Hepatocyte (in vitro differentiated cells): ENCODE measurements around the gene PTPRH. TPM values are rescaled to one million over a fixed set of nuclear protein-coding genes. Genes with fewer than 3 reads are reported as not detected.
A peak's percentile ranks its signal among the peaks of the same experiment; 100 is the strongest.

ENCODE experiments used
- DNase-seq: peaks from one replicate; pipeline ENCODE4 v3.0.0-alpha.2; 2016; ENCODE audit warnings: low spot score
- H2AFZ ChIP-seq: fragments of 200-600 bp; sonication (generic); 2 replicates; pipeline ENCODE4 v1.6.0; 2016; ENCODE audit warnings: antibody characterized with exemption, mild to moderate bottlenecking
- H3K27ac ChIP-seq: fragments of 200-600 bp; sonication (generic); 2 replicates; pipeline ENCODE4 v1.5.1; 2016; ENCODE audit warnings: mild to moderate bottlenecking
- H3K27me3 ChIP-seq: fragments of 200-600 bp; sonication (generic); 2 replicates; pipeline ENCODE4 v1.6.1; 2016
- H3K36me3 ChIP-seq: fragments of 200-600 bp; sonication (generic); replicated peaks from 2 replicates; pipeline ENCODE4 v1.5.1; 2016; ENCODE audit warnings: low read depth; ENCODE audit not compliant: insufficient read depth
- H3K4me1 ChIP-seq: fragments of 200-600 bp; sonication (generic); 2 replicates; pipeline ENCODE4 v1.5.1; 2016; ENCODE audit warnings: mild to moderate bottlenecking, moderate library complexity; ENCODE audit not compliant: insufficient read depth
- H3K4me2 ChIP-seq: fragments of 200-600 bp; sonication (generic); 2 replicates; pipeline ENCODE4 v1.6.0; 2016
- H3K4me3 ChIP-seq: fragments of 200-600 bp; sonication (generic); 2 replicates; pipeline ENCODE4 v1.5.1; 2016; ENCODE audit warnings: mild to moderate bottlenecking
- H3K79me2 ChIP-seq: fragments of 200-600 bp; sonication (generic); 2 replicates; pipeline ENCODE4 v1.6.0; 2017; ENCODE audit warnings: mild to moderate bottlenecking
- H3K9me2 ChIP-seq: fragments of 200-600 bp; sonication (generic); replicated peaks from 2 replicates; pipeline ENCODE4 v1.6.0; 2017; ENCODE audit warnings: mild to moderate bottlenecking; ENCODE audit not compliant: insufficient read depth
- H3K9me3 ChIP-seq: fragments of 200-600 bp; sonication (generic); 2 replicates; pipeline ENCODE4 v1.5.1; 2016; ENCODE audit warnings: low read depth, mild to moderate bottlenecking
- H4K20me1 ChIP-seq: fragments of 200-600 bp; sonication (generic); 2 replicates; pipeline ENCODE4 v1.6.0; 2016; ENCODE audit warnings: mild to moderate bottlenecking; ENCODE audit not compliant: insufficient read depth, poor library complexity, severe bottlenecking
- CTCF ChIP-seq: fragments of 200-600 bp; sonication (generic); IDR thresholded peaks from 2 replicates; pipeline ENCODE4 v1.5.1; 2016; ENCODE audit warnings: antibody characterized with exemption, mild to moderate bottlenecking; ENCODE audit not compliant: poor library complexity
- EZH2 ChIP-seq: fragments of 200-600 bp; sonication (generic); IDR thresholded peaks from 2 replicates; pipeline ENCODE4 v1.6.1; 2016; ENCODE audit warnings: antibody characterized with exemption, mild to moderate bottlenecking, borderline replicate concordance
- EZH2phosphoT487 ChIP-seq: fragments of 200-600 bp; sonication (generic); IDR thresholded peaks from one replicate; pipeline ENCODE4 v1.6.1; 2018; ENCODE audit warnings: antibody characterized with exemption, mild to moderate bottlenecking, low read depth, moderate library complexity; ENCODE audit not compliant: unreplicated experiment, severe bottlenecking
- WGBS: methylation state at CpG from one replicate; pipeline ENCODE4 v1.1.6; 2016; ENCODE audit warnings: low lambda C conversion rate; ENCODE audit errors: missing lambda C conversion rate; 5-methylcytosine and 5-hydroxymethylcytosine counted together
- polyA plus RNA-seq: library from polyadenylated mRNA; unstranded; fragments of >200 nt; fragmentation: Nextera tagmentation; extraction: Ambion mirVana; gene quantifications from 2 replicates; pipeline ENCODE4 v1.2.1, GENCODE V29; 2016
- total RNA-seq: library from RNA; depleted of rRNA; stranded (reverse); fragments of >200 nt; gene quantifications from 2 replicates; pipeline ENCODE4 v1.2.3, GENCODE V29; 2014

The PTPRH gene
- total and polyA plus RNA-seq, 2 experiments from 2014 or later = 7.3 to 30.9 TPM

- Histone ChIP-seq H3K27me3 (no peaks in the 10 kb centered on the region), H3K9me2 (no peaks in the 10 kb centered on the region), H3K79me2 (peaks cover 21% of the 10 kb centered on the region), H3K27ac (no peak overlapping the region), H4K20me1 (no peaks in the 10 kb centered on the region), H2AFZ (no peak overlapping the region), H3K9me3 (no peaks in the 10 kb centered on the region), H3K36me3 (no peaks in the 10 kb centered on the region), H3K4me3 (no peak overlapping the region), H3K4me2 (no peak overlapping the region), H3K4me1 (peaks cover 9% of the 10 kb centered on the region)
- no peak for TF ChIP-seq EZH2phosphoT487
- no peak for TF ChIP-seq EZH2
- no peak for TF ChIP-seq CTCF
- peak; percentile 3 for DNase-seq
- 95% methylated on average over 15 of the region's 17 CpGs for WGBS
Measured at GRCh38 chr19:55223291-55224037, 14.2 kb upstream of the PTPRH start.

- Histone ChIP-seq H4K20me1 (no peaks in the 10 kb centered on the region), H3K27me3 (no peaks in the 10 kb centered on the region), H3K9me2 (no peaks in the 10 kb centered on the region), H3K9me3 (no peaks in the 10 kb centered on the region), H3K4me3 (no peak overlapping the region), H3K79me2 (no peaks in the 10 kb centered on the region), H2AFZ (no peak overlapping the region), H3K27ac (no peak overlapping the region), H3K4me1 (peaks cover 8% of the 10 kb centered on the region), H3K4me2 (no peak overlapping the region), H3K36me3 (no peaks in the 10 kb centered on the region)
- peak; percentile 33 for DNase-seq
- WGBS = 88% methylated on average over 9 of the region's 9 CpGs
- TF ChIP-seq EZH2 (no peak), EZH2phosphoT487 (no peak), CTCF (no peak)
Measured at GRCh38 chr19:55220525-55220924, 11.2 kb upstream of the PTPRH start.

GRCh38 chr19:55216461-55217198 is 7.3 kb upstream of the PTPRH start:
- Histone ChIP-seq H3K4me1 (peaks cover 8% of the 10 kb centered on the region), H2AFZ (no peak overlapping the region), H3K9me3 (no peaks in the 10 kb centered on the region), H3K4me3 (peak overlapping the region; percentile 45), H3K9me2 (no peaks in the 10 kb centered on the region), H3K79me2 (no peaks in the 10 kb centered on the region), H3K4me2 (peak overlapping the region; percentile 93), H3K36me3 (no peaks in the 10 kb centered on the region), H3K27me3 (no peaks in the 10 kb centered on the region), H3K27ac (peak overlapping the region; percentile 88), H4K20me1 (no peaks in the 10 kb centered on the region)
- 7% methylated on average over 36 of the region's 36 CpGs for WGBS
- peak; percentile 92 for DNase-seq
- TF ChIP-seq EZH2 (no peak), CTCF (no peak), EZH2phosphoT487 (no peak)
